Ovary (tissue), 9 donors: ENCODE measurements around the gene TRAM2. TPM values are rescaled to one million over a fixed set of nuclear protein-coding genes. Genes with fewer than 3 reads are reported as not detected.

Experiments
- DNase-seq, 5 donors: peaks; one replicate each; pipeline ENCODE4 v3.0.0-alpha.2; 2019 to 2020
- H3K27ac ChIP-seq, 2 donors: fragments of 200-600 bp; one replicate each; pipeline versions ENCODE4 v1.5.1 to v1.8.0; 2019 to 2022
- H3K27me3 ChIP-seq: fragments of 200-600 bp; one replicate; pipeline ENCODE4 v1.8.0; 2022
- H3K36me3 ChIP-seq: fragments of 200-600 bp; sonication (generic); one replicate; pipeline ENCODE4 v1.5.1; 2019
- H3K4me1 ChIP-seq: one replicate; pipeline ENCODE4 v1.8.1; 2013; ENCODE audit warnings: mild to moderate bottlenecking, moderate library complexity; ENCODE audit not compliant: insufficient read depth
- H3K4me3 ChIP-seq: fragments of 200-600 bp; sonication (generic); one replicate; pipeline ENCODE4 v1.5.1; 2017
- H3K9me3 ChIP-seq, 2 donors: fragments of 200-600 bp in 1 of 2; sonication (generic) in 1 of 2; one replicate each; pipeline versions ENCODE4 v1.5.1 to v1.8.1; 2013 to 2019; ENCODE audit warnings: mild to moderate bottlenecking in 1 of 2, moderate library complexity in 1 of 2
- EP300 ChIP-seq: sonication (generic); formaldehyde crosslinking; IDR thresholded peaks from one replicate; pipeline ENCODE4 v1.6.1; 2017; ENCODE audit warnings: antibody characterized with exemption
- POLR2A ChIP-seq: fragments of 450-650 bp; IDR thresholded peaks from one replicate; pipeline ENCODE4 v1.6.1; 2017; ENCODE audit warnings: antibody characterized with exemption, mild to moderate bottlenecking, moderate library complexity
- WGBS, 3 donors: extraction: QIAGEN DNeasy Blood & Tissue Kit in 1 of 3; methylation state at CpG; one replicate each; pipeline versions ENCODE4 v1.1.5 to v1.1.7; 2013 to 2017; 5-methylcytosine and 5-hydroxymethylcytosine counted together
- intact Hi-C, 4 donors: fragments of 100-400 bp; cut with DNase I; formaldehyde crosslinking; loops; one replicate each; pipeline versions ENCODE4 v1.11.0 to v1.15.1; 2022 to 2023
- polyA plus RNA-seq, 2 donors: library from polyadenylated mRNA; stranded (reverse); fragments of 200-250 nt in 1 of 2; fragments of 350-450 nt in 1 of 2; fragmentation: Illumina TruSeq in 1 of 2; extraction: RNeasy Lipid Tissue Mini Kit (QIAGEN cat#74804) in 1 of 2; gene quantifications; one replicate each; pipeline ENCODE4 v1.2.3, GENCODE V29; 2013 to 2014
- total RNA-seq, 7 donors: library from RNA; depleted of rRNA in 2 of 7; stranded (reverse); fragments of >200 nt in 2 of 7; fragmentation: NEBNext Ultra II Directional in 3 of 7; extraction: Animal tissue kit (Norgen Biotek cat#: 25700) in 3 of 7; gene quantifications; one replicate each; pipeline versions ENCODE4 v1.1.0 to v1.2.4, GENCODE V29; 2016 to 2023
- TF ChIP-seq, protein P1 (sequence below), 3 donors: fragments of 450-650 bp in 2 of 3; fragments of 200-600 bp in 1 of 3; IDR thresholded peaks; one replicate each; pipeline versions ENCODE4 v1.5.1 to v1.8.0; 2016 to 2022; ENCODE audit warnings: antibody characterized with exemption in 3 of 3, mild to moderate bottlenecking in 1 of 3
- donor health status: DM: no; HTN: no; CAD: no; lungs with moderate emphysema.
- donor health status: DM: no; HTN: no; CAD: no.
- donor health status: Bipolar disorder and iron deficiency.
- donor health status: DM: yes; HTN: yes; CAD: no.
- donor health status: DM: no; HTN: no; CAD: no.
- donor health status: DM: yes; HTN: yes; CAD: no.

The TRAM2 gene
- total and polyA plus RNA-seq, 9 donors: 7.7 to 36.9 (median 22.0) TPM

GRCh38 chr6:52502306-52503029 lies 74.4 kb downstream of the TRAM2 start:
- no peak for DNase-seq
- no peak overlapping the region for H3K27ac ChIP-seq
- peaks cover 4% of the 10 kb centered on the region for H3K4me1 ChIP-seq
- no peaks in the 10 kb centered on the region for H3K36me3 ChIP-seq
- no peaks in the 10 kb centered on the region for H3K27me3 ChIP-seq
- intact Hi-C loops: loop anchor here in 1 of 4 donors (10.0 kb wide), 1 partner anchor 78 kb away; the partner anchor contains the start of gene EFHC1
- 80 to 89% (median 83%) methylated on average over 20 of the region's 20 CpGs for WGBS, 3 donors
- no peaks in the 10 kb centered on the region for H3K9me3 ChIP-seq
- TF ChIP-seq EP300 (no peak), POLR2A (no peak)
- TF ChIP-seq, protein P1, sequence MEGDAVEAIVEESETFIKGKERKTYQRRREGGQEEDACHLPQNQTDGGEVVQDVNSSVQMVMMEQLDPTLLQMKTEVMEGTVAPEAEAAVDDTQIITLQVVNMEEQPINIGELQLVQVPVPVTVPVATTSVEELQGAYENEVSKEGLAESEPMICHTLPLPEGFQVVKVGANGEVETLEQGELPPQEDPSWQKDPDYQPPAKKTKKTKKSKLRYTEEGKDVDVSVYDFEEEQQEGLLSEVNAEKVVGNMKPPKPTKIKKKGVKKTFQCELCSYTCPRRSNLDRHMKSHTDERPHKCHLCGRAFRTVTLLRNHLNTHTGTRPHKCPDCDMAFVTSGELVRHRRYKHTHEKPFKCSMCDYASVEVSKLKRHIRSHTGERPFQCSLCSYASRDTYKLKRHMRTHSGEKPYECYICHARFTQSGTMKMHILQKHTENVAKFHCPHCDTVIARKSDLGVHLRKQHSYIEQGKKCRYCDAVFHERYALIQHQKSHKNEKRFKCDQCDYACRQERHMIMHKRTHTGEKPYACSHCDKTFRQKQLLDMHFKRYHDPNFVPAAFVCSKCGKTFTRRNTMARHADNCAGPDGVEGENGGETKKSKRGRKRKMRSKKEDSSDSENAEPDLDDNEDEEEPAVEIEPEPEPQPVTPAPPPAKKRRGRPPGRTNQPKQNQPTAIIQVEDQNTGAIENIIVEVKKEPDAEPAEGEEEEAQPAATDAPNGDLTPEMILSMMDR (IDR thresholded peaks at IDR 0.05): no peak
- no peak overlapping the region for H3K4me3 ChIP-seq

DNA sequence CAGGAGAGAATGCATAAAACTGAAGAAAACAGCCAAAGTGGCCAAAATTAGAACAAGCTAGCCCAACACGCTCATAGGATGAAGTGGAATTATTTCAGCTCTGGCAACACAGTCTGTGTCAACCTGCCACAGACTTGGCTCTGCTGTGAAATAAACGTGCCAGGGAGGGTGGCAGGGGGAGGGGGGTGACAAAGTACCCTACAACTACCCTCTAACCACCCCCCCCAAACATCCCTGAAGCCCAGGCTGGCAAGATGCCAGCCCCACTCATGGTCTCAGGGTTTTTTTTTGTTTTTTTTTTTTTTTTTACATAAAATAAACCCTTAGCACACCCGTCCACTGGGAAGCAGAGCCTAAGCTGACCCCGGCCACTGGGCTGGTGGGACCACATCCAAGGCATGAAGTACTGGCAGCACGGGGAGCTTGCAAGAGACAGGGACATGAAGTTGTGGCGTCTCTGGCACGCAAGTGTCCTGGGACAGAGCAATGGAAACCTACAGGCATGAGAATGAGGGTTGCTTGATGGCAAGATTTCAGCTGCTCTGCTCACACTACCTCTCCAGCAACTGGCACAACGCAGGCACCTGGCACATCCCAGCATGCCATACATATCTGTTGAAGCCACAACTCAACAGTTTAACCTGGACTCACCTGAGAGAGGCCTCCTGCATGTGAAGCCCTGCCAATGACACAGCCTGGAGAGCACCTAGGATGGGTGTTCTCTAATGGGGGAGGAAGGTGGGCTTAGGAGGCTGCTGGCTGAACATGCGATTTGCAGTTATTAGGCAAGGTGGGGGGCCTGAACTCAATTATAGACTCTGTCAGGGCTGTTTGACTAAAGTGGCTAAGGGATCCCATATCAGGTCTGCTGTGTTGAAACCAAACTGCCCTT lies 76.4 kb downstream of the TRAM2 start:
- Histone ChIP-seq H3K36me3 (no peaks in the 10 kb centered on the region), H3K27me3 (no peaks in the 10 kb centered on the region), H3K27ac (no peak overlapping the region), H3K4me3 (no peak overlapping the region), H3K4me1 (peaks cover 4% of the 10 kb centered on the region), H3K9me3 (no peaks in the 10 kb centered on the region)
- intact Hi-C loops: loop anchor here in 1 of 4 donors (10.0 kb wide), 1 partner anchor 76 kb away; the partner anchor contains the start of gene EFHC1
- DNase-seq: no peak
- 71 to 81% (median 78%) methylated on average over 9 of the region's 9 CpGs for WGBS, 3 donors
- TF ChIP-seq EP300 (no peak), POLR2A (no peak)
- TF ChIP-seq, protein P1 (IDR thresholded peaks at IDR 0.05): no peak

DNA sequence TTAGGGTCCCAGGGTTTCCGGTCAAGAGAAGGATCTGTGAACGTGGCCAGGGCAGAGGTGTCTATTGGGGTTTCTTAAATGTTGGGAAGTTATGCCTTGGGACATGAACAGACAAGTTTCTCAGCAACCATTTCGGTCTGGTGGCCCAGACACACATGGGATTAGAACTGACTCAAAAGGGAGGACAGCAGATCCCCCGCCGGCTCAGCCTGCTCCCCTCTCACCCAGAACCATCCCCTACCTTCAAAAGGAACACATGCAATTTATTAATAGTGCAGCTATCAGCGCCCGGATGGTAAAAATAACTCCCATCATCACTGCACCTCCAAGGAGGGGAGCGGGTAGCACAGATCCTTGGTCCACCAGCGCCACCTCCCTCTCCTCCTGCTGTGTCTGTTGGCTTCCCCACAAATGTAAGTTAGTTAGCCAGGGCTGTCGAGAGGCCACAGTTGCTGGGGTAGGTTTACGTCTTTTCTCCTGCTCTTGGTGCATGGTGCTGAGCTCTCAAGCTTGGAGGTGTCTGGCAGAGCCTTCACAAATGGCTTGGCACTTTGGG lies 77.1 kb downstream of the TRAM2 start:
- Histone ChIP-seq H3K9me3 (no peaks in the 10 kb centered on the region), H3K27ac (no peak overlapping the region), H3K27me3 (no peaks in the 10 kb centered on the region), H3K36me3 (no peaks in the 10 kb centered on the region), H3K4me1 (peaks cover 4% of the 10 kb centered on the region), H3K4me3 (no peak overlapping the region)
- WGBS, 3 donors: 90 to 94% (median 91%) methylated on average over 11 of the region's 11 CpGs
- TF ChIP-seq EP300 (no peak), POLR2A (no peak)
- TF ChIP-seq, protein P1 (IDR thresholded peaks at IDR 0.05): no peak
- no peak for DNase-seq
- intact Hi-C loops: loop anchor here in 1 of 4 donors (10.0 kb wide), 2 partner anchors 75 to 165 kb away; partner anchors contain the start of gene EFHC1

- WGBS, 3 donors: 30 to 57% (median 47%) methylated on average over 1 of the region's 1 CpG
Observed at GRCh38 chr6:52499026-52499425, 77.8 kb downstream of the TRAM2 start.

More at GRCh38 chr6:52499026-52499425, 77.8 kb downstream of the TRAM2 start:
- Histone ChIP-seq H3K9me3 (no peaks in the 10 kb centered on the region), H3K27me3 (no peaks in the 10 kb centered on the region), H3K36me3 (no peaks in the 10 kb centered on the region), H3K27ac (no peak overlapping the region), H3K4me3 (no peak overlapping the region), H3K4me1 (peaks cover 3% of the 10 kb centered on the region)
- DNase-seq: no peak
- intact Hi-C loops: loop anchor here in 1 of 4 donors (10.0 kb wide), 1 partner anchor 166 kb away; no protein-coding TSS in a partner anchor
- TF ChIP-seq POLR2A: no peak
- TF ChIP-seq, protein P1 (IDR thresholded peaks at IDR 0.05): no peak
- TF ChIP-seq EP300: no peak
